Loucy (cell line): ENCODE measurements around the gene LPP.

Experiments used
- H2AFZ ChIP-seq: fragments of 200-600 bp; sonication (generic); 2 replicates; pipeline ENCODE4 v1.6.0; 2016; ENCODE audit warnings: antibody characterized with exemption, mild to moderate bottlenecking, low read length, moderate library complexity
- H3F3A ChIP-seq: fragments of 200-600 bp; 2 replicates; pipeline ENCODE4 v1.6.0; 2016; ENCODE audit warnings: antibody characterized with exemption, low read depth, mild to moderate bottlenecking
- H3K27me3 ChIP-seq: fragments of 200-600 bp; sonication (generic); 2 replicates; pipeline ENCODE4 v1.6.1; 2014; ENCODE audit warnings: low read length, mild to moderate bottlenecking; ENCODE audit not compliant: insufficient read depth, poor library complexity, severe bottlenecking
- H3K36me3 ChIP-seq: fragments of 200-600 bp; sonication (generic); 2 replicates; pipeline ENCODE4 v1.6.1; 2016; ENCODE audit warnings: low read length; ENCODE audit not compliant: insufficient read depth
- H3K4me1 ChIP-seq: fragments of 200-600 bp; sonication (generic); 2 replicates; pipeline ENCODE4 v1.5.1; 2014; ENCODE audit warnings: low read length, mild to moderate bottlenecking; ENCODE audit not compliant: insufficient read depth, poor library complexity, severe bottlenecking
- H3K4me2 ChIP-seq: fragments of 200-600 bp; sonication (generic); 2 replicates; pipeline ENCODE4 v1.6.0; 2014; ENCODE audit warnings: antibody characterized with exemption, low read length, low read depth, mild to moderate bottlenecking; ENCODE audit not compliant: poor library complexity, severe bottlenecking
- H3K4me3 ChIP-seq: fragments of 200-600 bp; sonication (generic); 2 replicates; pipeline ENCODE4 v1.5.1; 2014; ENCODE audit warnings: low read length, mild to moderate bottlenecking, mixed read lengths; ENCODE audit not compliant: poor library complexity, severe bottlenecking
- H3K79me2 ChIP-seq: fragments of 200-600 bp; sonication (generic); 2 replicates; pipeline ENCODE4 v1.6.1; 2014; ENCODE audit warnings: low read length; ENCODE audit not compliant: insufficient read depth
- H3K9ac ChIP-seq: fragments of 200-600 bp; sonication (generic); 2 replicates; pipeline ENCODE4 v1.6.0; 2014; ENCODE audit warnings: mild to moderate bottlenecking, low read depth, low read length, moderate library complexity; ENCODE audit not compliant: poor library complexity, severe bottlenecking
- H3K9me2 ChIP-seq: fragments of 200-600 bp; sonication (generic); replicated peaks from 2 replicates; pipeline ENCODE4 v1.6.1; 2016; ENCODE audit warnings: low read depth, low read length, mixed read lengths
- H3K9me3 ChIP-seq: fragments of 200-600 bp; sonication (generic); 2 replicates; pipeline ENCODE4 v1.6.1; 2014; ENCODE audit warnings: mild to moderate bottlenecking, antibody characterized with exemption, low read length, low read depth; ENCODE audit not compliant: insufficient read depth
- H4K20me1 ChIP-seq: fragments of 200-600 bp; sonication (generic); 2 replicates; pipeline ENCODE4 v1.6.0; 2014; ENCODE audit warnings: antibody characterized with exemption, low read length, mild to moderate bottlenecking; ENCODE audit not compliant: insufficient read depth, poor library complexity, severe bottlenecking
- CTCF ChIP-seq: fragments of 200-600 bp; sonication (generic); conservative IDR thresholded peaks from 2 replicates; pipeline ENCODE4 v1.5.1; 2014; ENCODE audit warnings: mild to moderate bottlenecking, antibody characterized with exemption, low read length
- EZH2phosphoT487 ChIP-seq: fragments of 200-600 bp; IDR thresholded peaks from 2 replicates; pipeline ENCODE4 v1.6.1; 2018; ENCODE audit warnings: antibody characterized with exemption, mild to moderate bottlenecking, moderate library complexity, borderline replicate concordance

LPP gene

DNA sequence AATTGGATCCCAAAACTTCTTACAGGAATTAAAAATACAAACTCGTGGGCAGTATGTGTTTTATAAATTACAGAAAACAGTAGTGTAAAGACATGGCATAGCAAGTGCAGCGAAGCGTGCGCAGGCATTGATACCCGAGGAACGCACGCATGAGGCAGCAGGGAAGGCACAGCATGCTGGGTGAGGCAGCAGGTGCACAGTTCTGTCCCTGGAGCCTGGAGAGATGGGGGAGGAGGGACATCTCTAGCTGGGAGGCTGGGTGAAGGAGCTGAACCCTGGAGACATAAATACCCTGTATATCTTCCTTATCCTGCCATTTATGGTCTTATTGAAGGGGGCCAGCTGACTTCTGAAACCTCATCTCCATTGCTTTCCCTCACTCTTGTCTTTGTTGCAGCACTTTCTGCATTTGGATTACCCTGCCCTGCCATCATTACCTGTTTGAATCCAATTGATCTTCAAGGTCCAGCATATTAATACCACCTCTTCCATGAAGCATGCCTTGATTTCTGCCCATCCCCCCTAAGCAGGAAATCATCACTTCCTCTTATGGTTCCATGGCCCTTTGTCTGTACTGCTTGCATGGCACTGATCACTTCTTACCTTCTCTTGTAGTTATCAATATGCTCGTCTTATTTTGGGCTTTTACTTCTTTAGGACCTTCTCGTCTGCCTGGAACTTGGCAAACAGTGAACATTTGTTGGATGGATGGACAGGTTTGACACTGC lies 20.5 kb downstream of the LPP start:
- no peaks in the 10 kb centered on the region for H3K9me2 ChIP-seq
- TF ChIP-seq CTCF, result no peak
- no peak for TF ChIP-seq EZH2phosphoT487
- H2AFZ ChIP-seq, result no peak overlapping the region
- no peak overlapping the region for H3K4me3 ChIP-seq
- H3K79me2 ChIP-seq, result peaks cover 54% of the 10 kb centered on the region
- no peaks in the 10 kb centered on the region for H4K20me1 ChIP-seq
- peaks cover 21% of the 10 kb centered on the region for H3K4me1 ChIP-seq
- H3F3A ChIP-seq, result no peaks in the 10 kb centered on the region
- no peaks in the 10 kb centered on the region for H3K9me3 ChIP-seq
- H3K27me3 ChIP-seq, result no peaks in the 10 kb centered on the region
- H3K9ac ChIP-seq, result no peak overlapping the region
- H3K4me2 ChIP-seq, result no peak overlapping the region
- H3K36me3 ChIP-seq, result no peaks in the 10 kb centered on the region

DNA sequence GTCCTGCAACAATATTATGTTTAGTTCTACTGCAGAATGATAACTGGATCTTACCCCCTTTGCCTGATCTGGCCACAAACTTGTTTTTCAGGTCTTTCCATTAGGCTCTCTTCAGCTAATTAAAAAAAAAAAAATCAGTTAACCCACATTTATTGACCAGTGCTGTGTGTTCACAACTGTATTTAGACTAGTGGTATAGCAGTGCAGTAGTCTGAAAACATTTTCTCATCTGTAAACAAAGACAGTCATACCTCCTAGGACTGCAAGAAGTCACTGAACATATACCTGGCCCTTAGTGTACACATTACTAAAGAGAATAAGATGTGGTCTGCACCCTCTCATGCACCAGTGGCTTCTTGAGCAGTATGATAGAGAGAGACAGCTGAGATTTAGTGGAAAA lies 22.5 kb downstream of the LPP start:
- TF ChIP-seq CTCF, result no peak
- TF ChIP-seq EZH2phosphoT487, result no peak
- Histone ChIP-seq H4K20me1 (no peaks in the 10 kb centered on the region), H3K4me1 (peaks cover 21% of the 10 kb centered on the region), H3K4me2 (no peak overlapping the region), H3K36me3 (no peaks in the 10 kb centered on the region), H3K4me3 (no peak overlapping the region), H3F3A (no peaks in the 10 kb centered on the region), H3K27me3 (no peaks in the 10 kb centered on the region), H3K79me2 (peaks cover 48% of the 10 kb centered on the region), H3K9ac (no peak overlapping the region), H2AFZ (no peak overlapping the region), H3K9me3 (no peaks in the 10 kb centered on the region), H3K9me2 (no peaks in the 10 kb centered on the region)

DNA sequence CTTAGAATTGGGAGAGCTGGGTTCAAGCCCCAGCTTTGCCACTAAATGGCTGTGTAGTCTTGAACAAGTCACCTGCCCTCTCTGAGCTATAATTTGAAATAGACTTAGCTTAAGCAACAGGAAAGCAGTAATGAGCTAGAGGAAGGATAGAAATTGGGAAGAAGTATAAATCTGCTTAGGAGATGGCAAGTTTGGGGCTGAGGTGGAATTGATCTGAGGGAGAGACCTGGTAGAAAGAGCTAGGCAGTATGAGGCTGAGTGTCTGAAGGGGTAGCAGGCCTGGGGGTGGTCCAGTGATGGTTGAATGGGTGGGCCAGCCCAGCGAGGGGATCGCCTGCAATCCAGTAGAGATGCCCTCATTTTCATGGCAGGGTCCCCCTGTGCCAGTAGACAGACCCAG lies 22.9 kb downstream of the LPP start:
- no peak overlapping the region for H3K9ac ChIP-seq
- H3F3A ChIP-seq, result no peaks in the 10 kb centered on the region
- H3K4me2 ChIP-seq, result no peak overlapping the region
- no peak overlapping the region for H2AFZ ChIP-seq
- H3K27me3 ChIP-seq, result no peaks in the 10 kb centered on the region
- TF ChIP-seq CTCF, result no peak
- TF ChIP-seq EZH2phosphoT487, result no peak
- no peaks in the 10 kb centered on the region for H3K36me3 ChIP-seq
- no peaks in the 10 kb centered on the region for H4K20me1 ChIP-seq
- H3K9me3 ChIP-seq, result no peaks in the 10 kb centered on the region
- H3K4me3 ChIP-seq, result no peak overlapping the region
- no peaks in the 10 kb centered on the region for H3K9me2 ChIP-seq
- peaks cover 21% of the 10 kb centered on the region for H3K4me1 ChIP-seq
- H3K79me2 ChIP-seq, result peaks cover 44% of the 10 kb centered on the region
